ENCODE data around the gene MYBL2. TPM values are rescaled to one million over a fixed set of nuclear protein-coding genes. Genes with fewer than 3 reads are reported as not detected.

The MYBL2 gene
- polyA plus RNA-seq, 1 donor (not counting 4 experiments of a cell fraction or from before 2014, with no cell fraction given) = 4.0 TPM

- Histone ChIP-seq H3K4me1 (ENCODE audit: control insufficient read depth, extremely low read depth, insufficient read depth, low read length) (no peaks in the 10 kb centered on the region), H3K27ac (ENCODE audit: control insufficient read depth, insufficient read depth, low read length) (no peak overlapping the region), H3K27me3 (ENCODE audit: control insufficient read depth, extremely low read depth, insufficient read depth, low read length) (no peaks in the 10 kb centered on the region), H3K4me3 (ENCODE audit: control insufficient read depth in 2 of 3, extremely low read depth in 1 of 3, insufficient read depth in 2 of 3, low read depth in 1 of 3, low read length in 3 of 3) (no peak overlapping the region), H3K4me2 (ENCODE audit: control insufficient read depth, extremely low read depth, insufficient read depth, low read depth, low read length) (no peak overlapping the region), H3K9me1 (ENCODE audit: control insufficient read depth, extremely low read depth, insufficient read depth, low read length) (no peaks in the 10 kb centered on the region), H3K9me3 (ENCODE audit: control insufficient read depth, low read depth, low read length) (no peaks in the 10 kb centered on the region), H4K20me1 (ENCODE audit: control insufficient read depth, extremely low read depth, insufficient read depth, low read length) (no peaks in the 10 kb centered on the region), H3K79me2 (ENCODE audit: control insufficient read depth, insufficient read depth, low read length) (no peaks in the 10 kb centered on the region), H3K36me3 (ENCODE audit: control insufficient read depth in 2 of 2, extremely low read depth in 1 of 2, insufficient read depth in 2 of 2, low read length in 2 of 2) (peaks cover 0 to 5% of the 10 kb centered on the region in 2 experiments), H2AFZ (ENCODE audit: control insufficient read depth, low read length) (no peak overlapping the region), H3K9ac (ENCODE audit: control insufficient read depth, extremely low read depth, insufficient read depth, low read length) (no peak overlapping the region)
- TF ChIP-seq, protein P1, sequence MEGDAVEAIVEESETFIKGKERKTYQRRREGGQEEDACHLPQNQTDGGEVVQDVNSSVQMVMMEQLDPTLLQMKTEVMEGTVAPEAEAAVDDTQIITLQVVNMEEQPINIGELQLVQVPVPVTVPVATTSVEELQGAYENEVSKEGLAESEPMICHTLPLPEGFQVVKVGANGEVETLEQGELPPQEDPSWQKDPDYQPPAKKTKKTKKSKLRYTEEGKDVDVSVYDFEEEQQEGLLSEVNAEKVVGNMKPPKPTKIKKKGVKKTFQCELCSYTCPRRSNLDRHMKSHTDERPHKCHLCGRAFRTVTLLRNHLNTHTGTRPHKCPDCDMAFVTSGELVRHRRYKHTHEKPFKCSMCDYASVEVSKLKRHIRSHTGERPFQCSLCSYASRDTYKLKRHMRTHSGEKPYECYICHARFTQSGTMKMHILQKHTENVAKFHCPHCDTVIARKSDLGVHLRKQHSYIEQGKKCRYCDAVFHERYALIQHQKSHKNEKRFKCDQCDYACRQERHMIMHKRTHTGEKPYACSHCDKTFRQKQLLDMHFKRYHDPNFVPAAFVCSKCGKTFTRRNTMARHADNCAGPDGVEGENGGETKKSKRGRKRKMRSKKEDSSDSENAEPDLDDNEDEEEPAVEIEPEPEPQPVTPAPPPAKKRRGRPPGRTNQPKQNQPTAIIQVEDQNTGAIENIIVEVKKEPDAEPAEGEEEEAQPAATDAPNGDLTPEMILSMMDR (optimal IDR thresholded peaks at IDR 0.05 in 1 of 3, IDR thresholded peaks at IDR 0.05 in 1 of 3, conservative IDR thresholded peaks at IDR 0.05 in 1 of 3; ENCODE audit: extremely low read depth in 1 of 3, insufficient read depth in 2 of 3, low read length in 3 of 3) = no peak
- TF ChIP-seq EZH2 (IDR thresholded peaks at IDR 0.05; ENCODE audit: low read length) = no peak
- dilution Hi-C loops (cut with MboI; ENCODE audit: extremely low pct_ligation_motif_present, low sequenced_read_pairs) = no loop called here
- DNase-seq (ENCODE audit: low read depth, low spot score) = no peak
- no peak for FAIRE-seq
Observed at GRCh38 chr20:43711098-43711654, 44.3 kb downstream of the MYBL2 start.

DNA sequence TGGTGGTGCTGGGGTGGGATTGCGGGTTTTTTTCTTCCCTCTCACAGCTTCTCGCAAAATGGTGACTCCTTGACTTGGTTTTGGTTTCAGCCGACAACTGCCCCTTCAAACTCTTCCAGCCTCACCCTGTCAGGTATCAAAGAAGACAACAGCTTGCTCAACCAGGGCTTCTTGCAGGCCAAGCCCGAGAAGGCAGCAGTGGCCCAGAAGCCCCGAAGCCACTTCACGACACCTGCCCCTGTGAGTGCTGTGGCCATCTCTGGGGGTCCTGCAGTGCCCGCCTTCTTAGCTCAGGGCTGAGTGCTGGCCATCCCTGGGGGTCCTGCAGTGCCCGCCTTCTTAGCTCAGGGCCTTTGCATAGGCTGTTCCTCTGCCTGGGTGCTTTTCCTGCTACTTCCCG lies 48.1 kb downstream of the MYBL2 start:
- Histone ChIP-seq H3K27ac (ENCODE audit: control insufficient read depth, insufficient read depth, low read length) (no peak overlapping the region), H3K9me3 (ENCODE audit: control insufficient read depth, low read depth, low read length) (no peaks in the 10 kb centered on the region), H3K4me1 (ENCODE audit: control insufficient read depth, extremely low read depth, insufficient read depth, low read length) (peaks cover 12% of the 10 kb centered on the region), H4K20me1 (ENCODE audit: control insufficient read depth, extremely low read depth, insufficient read depth, low read length) (no peaks in the 10 kb centered on the region), H3K79me2 (ENCODE audit: control insufficient read depth, insufficient read depth, low read length) (no peaks in the 10 kb centered on the region), H3K4me2 (ENCODE audit: control insufficient read depth, extremely low read depth, insufficient read depth, low read depth, low read length) (no peak overlapping the region), H3K9ac (ENCODE audit: control insufficient read depth, extremely low read depth, insufficient read depth, low read length) (no peak overlapping the region), H3K27me3 (ENCODE audit: control insufficient read depth, extremely low read depth, insufficient read depth, low read length) (no peaks in the 10 kb centered on the region), H3K9me1 (ENCODE audit: control insufficient read depth, extremely low read depth, insufficient read depth, low read length) (peaks cover 7% of the 10 kb centered on the region), H2AFZ (ENCODE audit: control insufficient read depth, low read length) (no peak overlapping the region), H3K4me3 (ENCODE audit: control insufficient read depth in 2 of 3, extremely low read depth in 1 of 3, insufficient read depth in 2 of 3, low read depth in 1 of 3, low read length in 3 of 3) (no peak overlapping the region), H3K36me3 (ENCODE audit: control insufficient read depth in 2 of 2, extremely low read depth in 1 of 2, insufficient read depth in 2 of 2, low read length in 2 of 2) (peaks cover 0 to 5% of the 10 kb centered on the region in 2 experiments)
- FAIRE-seq = no peak
- dilution Hi-C loops (cut with MboI; ENCODE audit: extremely low pct_ligation_motif_present, low sequenced_read_pairs) = no loop called here
- DNase-seq (ENCODE audit: low read depth, low spot score) = no peak
- TF ChIP-seq, protein P1 (optimal IDR thresholded peaks at IDR 0.05 in 1 of 3, IDR thresholded peaks at IDR 0.05 in 1 of 3, conservative IDR thresholded peaks at IDR 0.05 in 1 of 3; ENCODE audit: extremely low read depth in 1 of 3, insufficient read depth in 2 of 3, low read length in 3 of 3) = no peak
- TF ChIP-seq EZH2 (IDR thresholded peaks at IDR 0.05; ENCODE audit: low read length) = no peak
